ENCODE results near the gene SLCO3A1. TPM values are rescaled to one million over a fixed set of nuclear protein-coding genes. Genes with fewer than 3 reads are reported as not detected.

Gene SLCO3A1
- total RNA-seq, 2 experiments from 2014 or later: 8.5 to 40.0 TPM

- no peak overlapping the region for H3K4me3 ChIP-seq (ENCODE audit: low read depth, low read length, poor library complexity, severe bottlenecking)
- BruUV-seq (replicated peaks): no TSS peak
- no peak overlapping the region for H2AFZ ChIP-seq (ENCODE audit: low read length)
- H3K9me2 ChIP-seq (ENCODE audit: insufficient read depth, low read length): no peaks in the 10 kb centered on the region
- H3K9me3 ChIP-seq (ENCODE audit: low read length): no peaks in the 10 kb centered on the region
- ChIA-PET POLR2A (no interaction called here), CTCF (ENCODE audit: unreplicated experiment) (no interaction called here)
- no peak overlapping the region for H3K27ac ChIP-seq (ENCODE audit: low read depth, low read length, poor library complexity, severe bottlenecking)
- 0 out of 2 replicates have a peak, but pooled peaks cover 3% of the 10 kb centered on the region for H4K20me1 ChIP-seq (ENCODE audit: insufficient read depth, low read length)
- no peak for DNase-seq (ENCODE audit: low spot score)
- intact Hi-C loops (cut with micrococcal nuclease; ENCODE audit: unreplicated experiment): no loop called here
- H3K79me2 ChIP-seq (ENCODE audit: insufficient read depth, low read depth, low read length): peaks cover 5% of the 10 kb centered on the region; the same call in 1 of the 2 replicates
- peaks cover 23% of the 10 kb centered on the region for H3K4me1 ChIP-seq (ENCODE audit: insufficient read depth, low read length, poor library complexity, severe bottlenecking)
- peaks cover 3% of the 10 kb centered on the region; the same call in 1 of the 2 replicates for H3K36me3 ChIP-seq (ENCODE audit: insufficient read depth, low read length)
- no peak overlapping the region for H3K4me2 ChIP-seq (ENCODE audit: low read length)
- TF ChIP-seq CTCF (conservative IDR thresholded peaks at IDR 0.05; ENCODE audit: low read length) (peak; percentile 39), EZH2phosphoT487 (IDR thresholded peaks at IDR 0.05; ENCODE audit: borderline replicate concordance, low read depth, low read length) (no peak)
Observed at GRCh38 chr15:91968610-91969009, 115.1 kb downstream of the SLCO3A1 start.

- Histone ChIP-seq H3K9me3 (ENCODE audit: low read length) (no peaks in the 10 kb centered on the region), H3K27ac (ENCODE audit: low read depth, low read length, poor library complexity, severe bottlenecking) (no peak overlapping the region), H3K9me2 (ENCODE audit: insufficient read depth, low read length) (no peaks in the 10 kb centered on the region), H3K4me1 (ENCODE audit: insufficient read depth, low read length, poor library complexity, severe bottlenecking) (peaks cover 23% of the 10 kb centered on the region), H3K4me3 (ENCODE audit: low read depth, low read length, poor library complexity, severe bottlenecking) (no peak overlapping the region), H3K4me2 (ENCODE audit: low read length) (peak overlapping the region; percentile 24; the same call in 1 of the 2 replicates), H2AFZ (ENCODE audit: low read length) (no peak overlapping the region), H3K36me3 (ENCODE audit: insufficient read depth, low read length) (no peaks in the 10 kb centered on the region), H4K20me1 (ENCODE audit: insufficient read depth, low read length) (0 out of 2 replicates have a peak, but pooled peaks cover 3% of the 10 kb centered on the region), H3K79me2 (ENCODE audit: insufficient read depth, low read depth, low read length) (peaks cover 5% of the 10 kb centered on the region; the same call in 1 of the 2 replicates)
- TF ChIP-seq EZH2phosphoT487 (IDR thresholded peaks at IDR 0.05; ENCODE audit: borderline replicate concordance, low read depth, low read length): no peak
- no peak for TF ChIP-seq CTCF (conservative IDR thresholded peaks at IDR 0.05; ENCODE audit: low read length)
- ChIA-PET POLR2A (interaction anchor here (1.7 kb wide), 1 partner anchor 10 kb away, joined by 3 read pairs; no protein-coding TSS in a partner anchor), CTCF (ENCODE audit: unreplicated experiment) (no interaction called here)
- peak; percentile 6 for DNase-seq (ENCODE audit: low spot score)
- intact Hi-C loops (cut with micrococcal nuclease; ENCODE audit: unreplicated experiment): loop anchor here (10.0 kb wide), 1 partner anchor 115 kb away; the partner anchor contains the start of gene SLCO3A1
- no TSS peak for BruUV-seq (replicated peaks)
Observed at GRCh38 chr15:91970142-91970541, 116.6 kb downstream of the SLCO3A1 start.

GRCh38 chr15:91973481-91973880 is 120.0 kb downstream of the SLCO3A1 start:
- no TSS peak for BruUV-seq (replicated peaks)
- intact Hi-C loops (cut with micrococcal nuclease; ENCODE audit: unreplicated experiment): loop anchor here (10.0 kb wide), 1 partner anchor 119 kb away; the partner anchor contains the start of gene SLCO3A1
- no peak overlapping the region for H3K4me2 ChIP-seq (ENCODE audit: low read length)
- DNase-seq (ENCODE audit: low spot score): no peak
- H3K4me3 ChIP-seq (ENCODE audit: low read depth, low read length, poor library complexity, severe bottlenecking): no peak overlapping the region
- TF ChIP-seq EZH2phosphoT487 (IDR thresholded peaks at IDR 0.05; ENCODE audit: borderline replicate concordance, low read depth, low read length) (no peak), CTCF (conservative IDR thresholded peaks at IDR 0.05; ENCODE audit: low read length) (0 out of 2 replicates have a peak, but pooled peaks have one; percentile 24)
- peaks cover 5% of the 10 kb centered on the region; the same call in 1 of the 2 replicates for H3K79me2 ChIP-seq (ENCODE audit: insufficient read depth, low read depth, low read length)
- H3K9me3 ChIP-seq (ENCODE audit: low read length): no peaks in the 10 kb centered on the region
- H3K36me3 ChIP-seq (ENCODE audit: insufficient read depth, low read length): no peaks in the 10 kb centered on the region
- no peak overlapping the region for H3K27ac ChIP-seq (ENCODE audit: low read depth, low read length, poor library complexity, severe bottlenecking)
- no peaks in the 10 kb centered on the region for H3K9me2 ChIP-seq (ENCODE audit: insufficient read depth, low read length)
- peaks cover 31% of the 10 kb centered on the region for H3K4me1 ChIP-seq (ENCODE audit: insufficient read depth, low read length, poor library complexity, severe bottlenecking)
- ChIA-PET CTCF (ENCODE audit: unreplicated experiment) (no interaction called here), POLR2A (no interaction called here)
- no peak overlapping the region for H2AFZ ChIP-seq (ENCODE audit: low read length)
- H4K20me1 ChIP-seq (ENCODE audit: insufficient read depth, low read length): peaks cover 16% of the 10 kb centered on the region; the same call in 1 of the 2 replicates
